Hematopoietic multipotent progenitor cell treated with erythropoietin and hydrocortisone succinate and interleukin-3 and kit ligand, for 8 days (in vitro differentiated cells): ENCODE results near the gene GBA2.

ENCODE experiments used
- DNase-seq: peaks from one replicate; pipeline ENCODE4 v3.0.0-alpha.2; 2015

The GBA2 gene

DNA sequence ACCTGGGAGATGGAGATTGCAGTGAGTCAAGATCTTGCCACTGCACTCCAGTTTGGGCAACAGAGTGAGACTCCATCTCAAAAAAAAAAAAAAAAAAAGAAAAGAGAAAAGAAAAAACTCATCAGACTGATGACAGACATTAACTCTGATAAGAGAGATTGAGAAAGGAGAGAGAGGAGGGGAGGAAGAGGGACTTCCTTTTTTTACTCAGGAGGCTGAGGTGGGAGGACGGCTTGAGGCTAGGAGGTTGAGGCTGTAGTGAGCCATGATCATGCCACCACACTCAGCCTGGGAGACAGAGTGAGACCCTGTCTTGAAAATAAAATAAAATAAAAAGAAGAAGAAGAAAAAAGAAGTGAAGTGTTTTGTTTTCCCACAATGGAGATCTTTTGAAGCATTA lies 14.8 kb upstream of the GBA2 start:
- no peak for DNase-seq

DNA sequence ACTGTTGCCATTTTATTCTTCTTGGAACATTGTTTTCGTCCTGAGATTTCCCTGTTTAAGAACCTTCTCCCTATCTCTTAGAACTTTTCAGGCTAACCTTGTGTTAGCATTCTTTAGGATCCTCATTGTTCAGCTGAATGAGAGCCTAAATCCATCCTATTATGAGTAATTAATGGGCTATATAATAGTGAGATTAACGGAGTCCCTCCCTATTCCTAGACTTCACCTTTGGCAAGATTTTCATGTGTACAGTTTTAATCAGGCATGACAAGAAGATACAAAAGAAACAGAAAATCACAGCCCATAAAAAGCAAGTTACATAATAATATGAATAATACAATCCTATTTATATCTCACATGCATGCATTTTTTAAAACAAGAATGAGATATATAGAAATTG lies 14.2 kb upstream of the GBA2 start:
- no peak for DNase-seq

DNA sequence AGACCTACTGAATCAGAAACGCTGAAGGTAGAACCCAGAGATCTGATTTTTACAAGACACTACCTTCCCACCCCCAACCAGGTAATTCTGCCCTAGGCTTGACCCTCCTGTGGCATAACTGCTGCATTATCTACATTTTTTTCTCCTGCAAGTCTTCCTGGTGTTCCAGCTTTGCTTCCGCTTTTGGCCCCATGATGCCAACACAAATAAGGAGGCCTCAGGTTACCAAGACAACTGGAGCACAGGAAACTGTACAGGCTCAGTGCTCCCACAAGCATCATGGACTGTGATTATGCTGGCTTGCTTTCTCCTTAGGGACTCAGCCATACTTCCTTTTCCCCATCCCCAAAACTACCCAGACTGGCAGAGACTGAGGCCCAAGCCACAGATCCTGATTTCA lies 11.6 kb upstream of the GBA2 start:
- DNase-seq = no peak

DNA sequence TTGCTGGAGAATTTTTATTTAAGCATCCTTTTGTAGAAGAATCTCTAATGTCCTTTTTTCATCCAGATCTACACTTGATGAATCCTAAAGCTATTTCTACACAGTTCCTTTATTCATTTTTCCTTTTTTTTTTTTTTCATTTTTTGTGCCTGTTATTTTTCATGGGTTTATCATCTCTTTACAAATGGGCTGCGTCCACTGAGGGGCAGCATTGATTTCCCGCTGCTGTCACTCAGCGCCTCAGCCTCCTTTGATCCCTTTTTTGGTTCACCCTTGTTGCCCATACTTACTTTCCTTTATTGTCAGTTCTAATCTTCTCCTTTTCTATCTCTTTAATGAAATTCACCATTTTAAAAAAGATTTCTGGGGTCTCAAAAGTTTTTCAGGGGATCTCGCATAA lies 10.8 kb upstream of the GBA2 start:
- no peak for DNase-seq

DNA sequence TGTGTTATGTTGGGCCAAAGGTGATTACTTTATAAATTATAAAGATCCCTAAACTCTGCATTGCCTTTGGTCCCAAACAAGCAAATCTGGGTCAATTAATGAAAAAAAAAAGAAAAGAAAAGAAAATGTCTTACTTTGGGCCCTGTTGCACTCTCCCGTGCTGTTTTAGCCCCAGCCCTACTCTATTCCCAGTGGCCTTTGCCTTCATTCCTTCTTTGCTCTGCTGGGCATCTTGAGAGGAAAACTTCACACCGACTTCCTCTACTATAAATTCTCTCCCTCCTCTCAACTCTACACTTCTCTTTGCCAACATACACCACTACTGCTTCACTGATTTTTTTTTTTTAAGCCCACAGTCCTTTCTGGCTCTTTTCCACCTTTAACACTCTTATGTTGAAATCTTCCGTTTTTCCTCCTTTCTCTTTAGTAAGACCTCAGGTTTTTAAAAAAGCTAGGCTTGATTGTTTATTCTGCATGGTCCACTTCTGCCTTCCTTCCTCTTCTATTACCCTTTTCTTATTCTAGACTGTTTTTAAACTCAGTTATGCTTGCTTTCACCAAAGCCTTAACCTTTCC lies 9.5 kb upstream of the GBA2 start:
- DNase-seq = no peak

DNA sequence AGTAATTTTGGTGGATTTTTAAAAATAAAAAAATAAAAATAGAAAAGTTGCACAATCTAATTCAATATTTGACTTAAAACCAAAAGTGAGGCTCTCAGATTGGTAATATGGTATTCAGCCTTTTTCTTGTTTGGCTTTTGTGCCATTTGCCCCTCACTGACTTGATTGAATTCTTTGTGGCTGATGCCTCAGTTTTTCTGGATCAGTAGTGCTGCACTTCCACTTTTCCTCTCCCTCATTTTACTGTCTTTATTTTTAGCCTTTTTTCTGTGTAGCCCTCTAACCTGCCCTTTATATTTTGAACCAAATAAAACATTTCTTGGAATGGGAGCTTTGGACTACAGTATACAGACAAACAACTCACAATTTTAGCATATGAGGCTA lies 8.9 kb upstream of the GBA2 start:
- no peak for DNase-seq

DNA sequence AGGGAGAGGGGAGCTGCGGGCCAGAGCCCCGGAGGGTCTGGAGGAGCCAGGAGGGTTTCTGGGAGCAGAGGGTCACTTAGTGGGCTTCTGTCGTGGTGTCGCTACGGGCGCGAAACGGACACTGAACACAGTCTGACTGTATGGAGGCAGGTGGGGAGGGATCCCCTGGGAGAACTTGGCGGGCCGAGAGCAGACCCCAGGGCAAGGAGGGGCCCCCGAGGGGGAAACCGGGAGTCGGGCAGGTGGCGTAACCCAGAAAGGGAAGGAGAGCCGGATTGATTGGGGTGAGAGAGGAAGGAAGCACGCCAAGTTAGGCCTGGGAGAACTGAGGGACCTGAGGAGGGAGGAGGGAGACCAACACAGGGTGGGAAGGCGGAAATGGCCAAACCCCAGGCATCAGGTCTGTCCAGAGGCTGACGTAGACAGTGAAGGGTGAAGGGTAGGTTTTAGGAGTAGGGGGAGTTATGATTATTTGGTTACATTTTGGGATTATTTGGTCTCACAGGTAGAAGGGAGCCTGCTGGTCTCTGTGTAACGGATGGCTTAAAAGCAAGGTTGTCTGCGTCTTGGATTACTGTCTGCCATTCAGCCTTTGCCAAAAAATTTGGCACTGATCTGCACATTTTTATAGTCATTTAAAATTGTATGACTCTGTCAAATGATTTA lies 8.3 kb upstream of the GBA2 start:
- DNase-seq = peak; percentile 58

DNA sequence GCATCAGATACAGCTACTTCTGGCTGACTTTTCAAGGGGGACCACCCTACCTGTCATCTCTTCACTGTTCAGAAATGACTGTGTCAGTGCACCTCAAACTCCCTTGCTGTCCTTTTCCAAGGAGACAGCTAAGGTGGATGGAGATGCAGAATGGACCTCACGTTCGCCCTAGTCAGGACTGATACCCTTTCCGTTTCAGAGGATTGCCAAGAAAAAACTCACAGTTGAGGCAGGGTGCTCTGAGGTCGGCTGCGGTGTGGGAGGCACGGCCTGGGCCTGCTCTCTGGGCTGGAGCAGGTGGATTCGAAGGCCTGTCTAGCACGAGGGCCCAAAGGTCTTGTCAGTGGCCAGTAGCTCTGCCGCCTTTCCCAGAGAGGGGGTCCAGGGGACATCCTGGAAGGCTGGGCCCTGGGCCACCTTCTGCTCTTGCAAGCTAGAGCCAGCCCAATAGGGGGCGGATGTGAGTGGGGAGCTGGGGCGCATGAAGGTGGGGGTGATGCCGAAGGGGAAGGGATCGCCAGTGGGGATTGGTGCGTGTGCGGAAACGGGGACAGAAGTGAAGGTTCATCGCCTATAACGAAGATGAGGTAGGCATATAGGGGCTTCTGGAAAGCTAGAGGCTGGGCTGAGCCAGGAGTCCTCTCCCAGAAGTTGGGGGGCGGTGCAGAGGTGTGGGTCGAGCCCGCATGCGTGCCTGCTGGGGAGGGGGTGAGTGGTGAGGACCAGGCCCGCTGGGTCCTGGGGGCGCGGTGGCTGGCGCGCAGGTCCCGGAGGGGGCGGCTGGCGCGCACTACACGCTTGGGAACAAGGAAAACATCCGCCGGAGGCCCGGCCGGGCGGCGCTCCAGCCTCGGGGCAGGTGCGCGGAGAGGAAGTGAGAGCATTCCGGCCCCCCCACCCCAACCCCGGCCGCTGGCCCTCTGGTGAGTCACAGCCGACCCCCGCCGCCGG lies 7.5 kb upstream of the GBA2 start:
- peak; percentile 78 for DNase-seq

DNA sequence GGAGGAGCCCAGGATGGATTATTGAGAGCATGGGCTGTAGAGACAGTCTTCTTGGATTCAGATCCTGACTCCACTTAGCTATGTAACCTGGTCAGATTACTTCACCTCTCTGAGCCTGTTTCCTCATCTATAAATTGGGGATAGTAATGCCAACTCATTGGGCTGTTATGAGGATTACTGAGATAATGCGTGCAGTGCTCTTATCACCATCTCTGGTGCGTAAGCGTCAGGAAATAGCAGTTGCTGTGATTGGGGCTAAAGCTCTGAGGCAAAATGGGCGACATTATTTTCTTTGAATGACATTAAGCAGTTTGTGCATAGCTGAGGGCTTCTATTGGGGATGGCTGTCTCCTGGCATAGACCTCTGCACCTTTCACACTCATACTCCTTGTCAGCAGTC lies 6.0 kb upstream of the GBA2 start:
- no peak for DNase-seq

DNA sequence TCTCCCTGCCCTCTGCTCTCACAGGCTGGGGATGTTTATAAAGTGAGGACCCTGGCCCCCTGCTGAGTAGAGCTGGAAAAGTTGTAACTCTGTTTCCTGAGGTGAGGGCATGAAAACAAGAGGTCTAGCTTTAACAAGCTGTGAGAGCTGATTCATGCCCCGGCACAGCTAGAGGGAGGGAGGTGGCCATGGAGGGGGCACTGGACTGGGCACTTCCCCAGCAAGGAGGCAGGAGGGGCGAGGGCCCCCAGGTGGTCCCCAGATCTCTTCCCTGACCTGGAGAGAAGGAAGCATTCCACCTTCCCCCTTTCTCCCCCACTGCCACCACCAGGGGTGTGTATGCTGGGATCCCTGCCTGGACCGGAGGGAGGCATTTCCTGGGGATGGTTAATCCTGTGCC lies 5.2 kb upstream of the GBA2 start, which contains the start of gene MSMP:
Gene MSMP, minus strand, starts transcription at position 13 of the 400 bp plus-strand sequence. CDS start 147 bp downstream, outside the sequence.
- no peak for DNase-seq

DNA sequence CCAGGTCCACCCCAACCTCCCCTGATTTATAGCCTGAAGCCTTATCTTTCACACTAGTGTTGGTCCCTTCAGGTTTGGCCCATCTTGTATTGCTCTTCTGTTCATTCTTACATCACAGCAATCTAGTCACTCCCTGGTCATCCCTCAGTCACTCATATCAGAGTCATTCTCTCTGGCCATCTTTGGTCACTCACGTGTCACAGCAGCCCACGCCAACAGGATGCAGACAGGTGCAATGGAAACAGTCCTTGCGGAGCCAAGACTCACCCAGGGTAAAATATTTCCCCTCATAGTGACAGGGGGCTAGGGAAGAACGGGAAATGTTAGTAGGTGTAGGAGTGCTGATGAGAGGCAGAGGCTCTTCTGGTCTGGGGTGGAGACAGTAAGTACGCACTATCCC lies 4.4 kb upstream of the GBA2 start:
- no peak for DNase-seq

DNA sequence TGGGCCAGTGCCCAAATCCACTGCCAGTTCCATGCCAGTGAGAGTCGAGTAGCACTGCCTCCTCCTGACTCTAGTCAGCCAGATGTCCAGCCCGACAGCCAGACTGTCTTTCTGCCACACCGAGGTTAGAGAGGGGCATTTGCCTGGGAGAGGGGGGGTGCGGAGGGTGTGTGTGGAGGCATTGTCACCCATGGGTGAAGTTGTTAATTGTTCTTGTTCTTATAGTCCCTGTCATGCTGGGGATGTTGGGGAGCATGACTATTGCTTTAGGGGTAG lies 1.2 kb upstream of the GBA2 start:
- DNase-seq = no peak

DNA sequence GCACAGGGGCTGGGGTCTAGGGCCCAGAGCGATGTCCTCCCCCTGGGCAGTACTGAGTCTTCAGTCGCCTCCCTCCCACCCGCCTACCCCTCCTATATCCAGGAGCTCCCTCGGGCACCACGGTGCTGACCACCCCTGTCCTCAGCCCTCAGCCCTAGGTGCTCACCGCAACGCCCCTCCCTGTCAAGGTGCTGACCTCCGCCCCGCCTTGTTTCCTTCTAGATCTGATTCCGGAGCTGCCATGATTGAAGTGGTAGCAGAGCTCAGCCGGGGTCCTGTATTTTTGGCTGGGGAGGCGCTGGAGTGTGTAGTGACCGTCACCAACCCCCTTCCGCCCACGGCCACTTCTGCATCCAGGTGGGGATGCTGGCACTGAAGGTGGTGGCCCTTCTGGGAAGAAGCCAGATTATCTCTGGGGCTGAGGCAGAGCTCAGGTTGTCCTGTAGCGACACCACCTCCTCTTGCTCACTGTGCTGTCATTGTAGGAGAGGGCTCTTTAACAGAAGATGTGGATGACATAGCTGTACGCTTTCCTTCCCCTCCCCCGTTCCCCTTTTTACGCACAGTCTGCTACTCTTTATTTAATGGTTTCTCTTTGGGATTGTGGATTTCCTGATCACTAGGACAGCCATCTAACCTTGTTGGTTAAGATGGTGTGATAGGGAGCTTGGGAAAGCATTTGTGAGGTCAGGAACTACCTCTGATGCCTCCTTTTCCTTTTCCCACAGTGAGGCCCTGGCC lies 657 bp upstream of the GBA2 start:
- no peak for DNase-seq

DNA sequence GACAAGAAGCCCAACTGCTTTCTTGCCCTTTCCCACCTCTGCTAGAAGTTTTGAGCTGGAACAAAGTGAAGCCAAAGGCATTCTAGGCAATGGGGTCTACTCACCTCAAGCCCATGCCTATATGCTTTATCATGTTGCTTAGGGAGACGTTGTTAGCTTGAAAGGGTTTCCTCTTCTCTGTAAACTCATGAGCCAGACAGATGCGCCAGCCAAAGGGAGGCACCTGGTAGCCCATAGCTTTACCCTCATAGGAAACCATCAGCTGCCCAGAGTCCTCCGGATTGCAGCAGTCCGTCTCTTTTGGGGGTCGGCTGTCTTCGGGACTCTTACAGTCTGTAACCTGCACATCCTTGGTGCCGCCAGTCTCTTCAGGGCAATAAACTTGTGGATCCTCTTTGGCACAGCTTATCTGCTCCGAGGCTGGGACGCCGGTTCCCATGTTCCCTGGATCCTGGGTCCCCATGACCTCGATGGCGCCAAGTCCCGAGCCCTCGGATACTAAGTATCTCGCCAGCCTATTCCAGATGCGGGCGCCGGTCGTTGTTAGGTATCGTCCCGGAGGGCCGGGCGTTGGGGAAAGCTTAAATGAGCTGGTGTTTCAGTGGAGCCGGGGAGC lies 678 bp downstream of the GBA2 start:
- no peak for DNase-seq

DNA sequence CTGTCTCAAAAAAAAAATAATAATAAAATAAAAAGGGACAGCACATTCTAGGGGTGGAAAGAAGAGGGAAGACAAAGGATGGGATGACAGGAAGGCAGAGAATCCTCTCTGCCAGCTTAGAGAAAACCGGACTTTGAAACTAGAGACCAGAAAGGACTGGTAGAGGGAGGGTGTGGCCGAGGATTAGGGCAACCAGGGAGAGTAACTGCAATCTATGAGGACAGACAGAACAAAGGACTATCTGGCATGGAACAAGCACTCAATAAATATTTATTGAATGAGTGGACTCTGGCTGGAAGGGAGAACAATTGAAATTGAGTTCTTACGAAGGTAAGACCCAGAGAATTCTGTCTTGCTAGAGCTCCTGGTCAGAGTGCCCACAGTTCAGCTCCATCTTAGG lies 2.4 kb downstream of the GBA2 start:
- DNase-seq = no peak

DNA sequence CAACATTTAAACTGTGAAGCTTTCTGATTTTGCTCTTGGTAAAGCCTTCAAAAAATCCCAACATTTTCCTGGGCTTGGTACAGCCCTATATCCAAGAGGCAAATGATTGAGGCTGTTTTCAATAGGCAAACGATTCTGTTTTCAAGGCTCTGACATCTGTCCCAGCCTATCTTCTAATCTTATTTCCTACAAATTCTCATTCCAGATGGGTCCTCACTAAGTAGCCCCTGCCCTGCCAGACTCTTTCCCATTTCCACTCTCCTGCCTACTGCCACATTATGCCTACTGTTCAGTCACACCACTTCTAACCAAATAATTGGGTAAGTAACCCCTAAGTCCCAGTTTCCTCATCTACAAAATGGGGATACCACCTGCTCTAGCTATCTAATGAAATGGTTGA lies 3.5 kb downstream of the GBA2 start:
- DNase-seq = no peak

DNA sequence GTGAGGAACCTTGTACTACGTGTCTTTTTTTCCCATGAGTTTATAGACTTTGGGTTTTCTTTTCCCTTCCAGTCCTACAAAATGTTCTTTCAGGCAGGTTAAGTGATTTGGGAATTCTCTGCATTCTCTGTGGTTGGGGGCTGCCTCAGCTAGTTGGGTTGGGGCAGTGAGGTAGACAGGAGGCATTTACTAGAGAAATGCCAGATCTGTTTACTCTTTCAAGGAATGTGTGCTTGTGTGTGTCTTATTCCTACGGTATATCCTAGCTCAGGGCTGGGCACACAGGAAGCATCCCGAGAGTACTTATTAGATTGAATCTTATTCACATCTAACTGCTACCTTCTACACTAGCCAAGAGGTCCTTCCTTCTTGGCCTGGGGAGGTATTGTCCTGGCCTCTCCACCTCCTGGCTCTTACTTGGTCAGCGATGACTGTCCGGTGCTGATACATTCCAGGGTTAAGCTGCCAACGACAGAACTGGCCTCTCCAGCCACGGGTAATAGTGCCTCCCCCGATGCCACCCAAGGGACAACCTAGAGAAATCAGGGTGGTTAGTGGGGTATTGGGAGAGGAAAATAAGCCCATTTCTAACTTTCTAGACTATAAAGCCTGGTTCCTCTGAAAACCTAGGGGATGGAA lies 5.0 kb downstream of the GBA2 start:
- no peak for DNase-seq

DNA sequence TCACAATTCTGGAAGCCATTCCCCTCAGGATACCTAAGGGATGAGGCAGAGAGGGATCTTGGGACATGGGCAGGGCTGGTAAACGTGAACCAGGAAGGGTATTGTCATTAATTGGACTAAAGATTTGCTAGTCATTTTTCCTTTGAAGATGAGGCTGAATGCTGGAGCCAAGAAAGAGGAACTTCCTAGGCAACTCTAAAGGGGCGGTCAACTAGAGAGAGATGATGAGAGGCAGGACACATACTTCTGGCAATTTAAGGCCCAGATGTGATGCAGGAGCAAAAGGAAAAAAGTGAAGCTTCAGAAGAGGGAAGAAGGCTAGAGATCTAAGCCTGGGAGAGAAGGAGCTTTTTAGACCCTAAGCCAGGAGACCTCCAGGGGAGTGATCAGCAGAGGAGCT lies 5.6 kb downstream of the GBA2 start:
- no peak for DNase-seq

DNA sequence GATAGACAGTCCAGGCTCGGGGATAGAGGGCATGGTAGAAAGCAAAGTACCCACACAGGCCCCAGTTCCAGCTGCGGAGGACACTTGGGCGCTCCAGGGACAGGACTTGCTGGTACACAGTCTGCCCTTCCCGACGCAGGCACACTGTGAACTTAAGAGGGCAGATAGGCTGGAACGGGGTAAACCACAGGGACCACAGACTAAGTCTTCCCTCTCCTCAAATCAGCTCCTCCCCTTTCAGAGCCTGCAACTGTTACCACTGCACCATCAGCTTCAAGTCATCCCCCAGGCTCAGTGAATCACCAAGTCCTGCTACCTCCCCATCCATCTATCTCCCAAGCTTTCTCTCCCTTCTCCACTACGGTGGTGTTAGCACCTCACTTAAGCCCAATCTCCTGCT lies 7.3 kb downstream of the GBA2 start:
- DNase-seq = peak; percentile 38

DNA sequence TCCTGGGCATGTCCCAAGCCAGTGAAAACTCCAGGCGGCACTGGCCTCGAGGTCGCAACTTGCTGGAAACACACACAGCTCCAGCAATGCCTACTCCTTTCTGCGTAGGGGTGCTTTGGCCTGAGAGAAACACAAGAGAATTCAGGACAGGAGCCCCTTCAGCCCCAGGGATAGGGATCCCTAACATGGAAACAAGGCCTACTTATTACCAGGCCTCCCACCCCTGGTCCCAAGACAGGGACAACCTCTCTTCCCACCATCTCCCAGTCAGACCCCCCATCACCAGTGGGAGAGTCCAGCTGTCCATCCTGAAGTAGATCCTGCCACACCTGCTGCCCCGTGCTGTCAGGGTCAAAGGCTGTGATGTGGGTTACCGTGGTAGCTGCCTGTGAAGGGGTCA lies 8.8 kb downstream of the GBA2 start:
- DNase-seq = no peak

DNA sequence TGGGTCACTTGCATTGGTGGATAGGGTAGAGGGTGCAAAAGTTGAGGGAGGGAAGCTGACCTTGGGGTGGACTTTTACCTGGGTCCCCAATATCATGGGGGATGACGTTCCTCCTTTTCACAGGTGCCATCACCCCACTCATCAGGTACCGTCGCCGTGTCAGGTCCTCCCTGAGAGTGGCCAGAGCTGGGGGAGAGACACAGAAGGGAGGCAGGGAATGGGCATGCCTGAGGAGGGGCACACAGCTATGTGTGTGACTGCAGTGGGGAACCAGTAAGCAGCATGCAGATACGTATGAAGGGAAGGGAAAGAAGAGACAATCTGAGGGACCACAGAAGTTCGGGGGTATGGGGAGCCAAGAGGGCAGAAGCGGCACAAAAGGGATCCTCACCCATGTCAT lies 10.1 kb downstream of the GBA2 start:
- DNase-seq = no peak

DNA sequence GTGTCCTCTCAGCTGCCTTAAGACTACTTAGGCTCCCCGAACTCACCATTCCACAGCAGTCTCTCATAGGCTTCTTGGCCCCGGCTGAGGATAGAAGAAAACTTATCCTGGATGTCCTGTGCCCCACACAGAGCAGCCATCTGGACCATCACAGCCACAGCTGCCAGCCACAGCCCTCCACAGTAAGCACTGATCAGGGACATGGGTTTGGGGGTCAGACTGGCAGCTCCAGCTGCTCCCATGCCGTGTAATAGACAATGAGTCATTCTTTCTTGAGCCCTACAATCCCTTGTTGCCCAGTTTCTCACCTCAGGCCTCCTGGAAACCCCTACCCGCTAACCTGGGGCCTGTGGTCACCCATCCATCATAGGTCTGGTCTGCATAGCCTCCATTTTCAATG lies 10.8 kb downstream of the GBA2 start:
- DNase-seq = no peak

DNA sequence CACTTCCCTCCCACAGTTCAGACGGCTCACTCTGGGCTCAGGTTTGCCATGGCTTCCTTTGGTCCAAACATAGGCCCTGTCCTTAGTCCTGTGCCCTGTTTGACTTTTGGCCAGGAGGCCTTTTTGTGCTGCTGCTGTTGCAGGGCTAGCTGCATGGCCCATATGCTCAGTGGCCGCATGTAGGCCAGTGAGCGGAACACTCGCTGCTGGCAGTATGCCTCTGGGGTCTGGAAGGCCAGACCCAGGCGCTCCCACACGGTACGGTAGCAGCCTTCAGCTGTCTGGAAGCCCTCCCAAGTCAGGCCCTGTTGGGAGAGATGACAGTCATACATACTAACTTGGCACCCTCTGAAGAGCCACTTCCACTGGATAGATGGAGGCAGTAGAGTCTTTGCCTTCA lies 11.9 kb downstream of the GBA2 start:
- DNase-seq = no peak
